Measurements from ENCODE around the gene HIPK2. TPM values are rescaled to one million over a fixed set of nuclear protein-coding genes. Genes with fewer than 3 reads are reported as not detected.

HIPK2 gene
- total and polyA plus RNA-seq, 2 experiments from 2014 or later: 7.3 to 16.9 TPM

DNA sequence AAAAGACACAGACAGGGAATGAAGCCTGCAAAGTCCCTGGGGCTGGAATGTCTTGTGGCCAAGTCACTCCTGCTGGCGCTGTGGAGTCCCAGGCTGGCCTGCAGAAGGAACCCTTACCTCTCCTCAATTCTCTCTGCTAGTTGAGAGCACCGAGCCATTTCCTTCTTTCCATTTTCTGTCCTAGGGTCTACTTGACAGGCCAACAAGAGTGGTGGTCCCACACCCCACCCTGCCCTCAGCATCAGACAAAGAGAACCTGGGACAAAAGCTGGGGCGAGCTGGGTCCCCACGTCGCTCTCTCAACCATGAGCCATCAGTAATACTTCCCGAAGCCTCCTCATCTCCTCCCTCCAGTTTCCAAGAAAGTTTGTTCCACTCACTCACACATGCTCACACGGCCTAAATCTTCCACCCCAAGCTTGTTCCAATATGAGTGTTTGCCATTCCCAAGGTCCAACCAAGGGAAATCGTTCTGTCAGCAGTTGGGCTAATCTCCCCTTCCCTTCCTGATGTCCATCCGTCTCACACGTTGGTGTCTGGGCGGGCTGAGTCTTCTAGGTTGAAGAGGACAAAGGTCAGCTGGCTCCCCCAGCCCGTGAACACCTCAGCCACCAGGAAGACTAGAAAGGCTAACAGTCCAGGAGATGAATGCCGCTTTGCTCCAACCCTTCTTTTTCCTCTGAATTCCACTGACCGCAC, 210.0 kb downstream of the HIPK2 start (continued):
- TF ChIP-seq, protein P1, sequence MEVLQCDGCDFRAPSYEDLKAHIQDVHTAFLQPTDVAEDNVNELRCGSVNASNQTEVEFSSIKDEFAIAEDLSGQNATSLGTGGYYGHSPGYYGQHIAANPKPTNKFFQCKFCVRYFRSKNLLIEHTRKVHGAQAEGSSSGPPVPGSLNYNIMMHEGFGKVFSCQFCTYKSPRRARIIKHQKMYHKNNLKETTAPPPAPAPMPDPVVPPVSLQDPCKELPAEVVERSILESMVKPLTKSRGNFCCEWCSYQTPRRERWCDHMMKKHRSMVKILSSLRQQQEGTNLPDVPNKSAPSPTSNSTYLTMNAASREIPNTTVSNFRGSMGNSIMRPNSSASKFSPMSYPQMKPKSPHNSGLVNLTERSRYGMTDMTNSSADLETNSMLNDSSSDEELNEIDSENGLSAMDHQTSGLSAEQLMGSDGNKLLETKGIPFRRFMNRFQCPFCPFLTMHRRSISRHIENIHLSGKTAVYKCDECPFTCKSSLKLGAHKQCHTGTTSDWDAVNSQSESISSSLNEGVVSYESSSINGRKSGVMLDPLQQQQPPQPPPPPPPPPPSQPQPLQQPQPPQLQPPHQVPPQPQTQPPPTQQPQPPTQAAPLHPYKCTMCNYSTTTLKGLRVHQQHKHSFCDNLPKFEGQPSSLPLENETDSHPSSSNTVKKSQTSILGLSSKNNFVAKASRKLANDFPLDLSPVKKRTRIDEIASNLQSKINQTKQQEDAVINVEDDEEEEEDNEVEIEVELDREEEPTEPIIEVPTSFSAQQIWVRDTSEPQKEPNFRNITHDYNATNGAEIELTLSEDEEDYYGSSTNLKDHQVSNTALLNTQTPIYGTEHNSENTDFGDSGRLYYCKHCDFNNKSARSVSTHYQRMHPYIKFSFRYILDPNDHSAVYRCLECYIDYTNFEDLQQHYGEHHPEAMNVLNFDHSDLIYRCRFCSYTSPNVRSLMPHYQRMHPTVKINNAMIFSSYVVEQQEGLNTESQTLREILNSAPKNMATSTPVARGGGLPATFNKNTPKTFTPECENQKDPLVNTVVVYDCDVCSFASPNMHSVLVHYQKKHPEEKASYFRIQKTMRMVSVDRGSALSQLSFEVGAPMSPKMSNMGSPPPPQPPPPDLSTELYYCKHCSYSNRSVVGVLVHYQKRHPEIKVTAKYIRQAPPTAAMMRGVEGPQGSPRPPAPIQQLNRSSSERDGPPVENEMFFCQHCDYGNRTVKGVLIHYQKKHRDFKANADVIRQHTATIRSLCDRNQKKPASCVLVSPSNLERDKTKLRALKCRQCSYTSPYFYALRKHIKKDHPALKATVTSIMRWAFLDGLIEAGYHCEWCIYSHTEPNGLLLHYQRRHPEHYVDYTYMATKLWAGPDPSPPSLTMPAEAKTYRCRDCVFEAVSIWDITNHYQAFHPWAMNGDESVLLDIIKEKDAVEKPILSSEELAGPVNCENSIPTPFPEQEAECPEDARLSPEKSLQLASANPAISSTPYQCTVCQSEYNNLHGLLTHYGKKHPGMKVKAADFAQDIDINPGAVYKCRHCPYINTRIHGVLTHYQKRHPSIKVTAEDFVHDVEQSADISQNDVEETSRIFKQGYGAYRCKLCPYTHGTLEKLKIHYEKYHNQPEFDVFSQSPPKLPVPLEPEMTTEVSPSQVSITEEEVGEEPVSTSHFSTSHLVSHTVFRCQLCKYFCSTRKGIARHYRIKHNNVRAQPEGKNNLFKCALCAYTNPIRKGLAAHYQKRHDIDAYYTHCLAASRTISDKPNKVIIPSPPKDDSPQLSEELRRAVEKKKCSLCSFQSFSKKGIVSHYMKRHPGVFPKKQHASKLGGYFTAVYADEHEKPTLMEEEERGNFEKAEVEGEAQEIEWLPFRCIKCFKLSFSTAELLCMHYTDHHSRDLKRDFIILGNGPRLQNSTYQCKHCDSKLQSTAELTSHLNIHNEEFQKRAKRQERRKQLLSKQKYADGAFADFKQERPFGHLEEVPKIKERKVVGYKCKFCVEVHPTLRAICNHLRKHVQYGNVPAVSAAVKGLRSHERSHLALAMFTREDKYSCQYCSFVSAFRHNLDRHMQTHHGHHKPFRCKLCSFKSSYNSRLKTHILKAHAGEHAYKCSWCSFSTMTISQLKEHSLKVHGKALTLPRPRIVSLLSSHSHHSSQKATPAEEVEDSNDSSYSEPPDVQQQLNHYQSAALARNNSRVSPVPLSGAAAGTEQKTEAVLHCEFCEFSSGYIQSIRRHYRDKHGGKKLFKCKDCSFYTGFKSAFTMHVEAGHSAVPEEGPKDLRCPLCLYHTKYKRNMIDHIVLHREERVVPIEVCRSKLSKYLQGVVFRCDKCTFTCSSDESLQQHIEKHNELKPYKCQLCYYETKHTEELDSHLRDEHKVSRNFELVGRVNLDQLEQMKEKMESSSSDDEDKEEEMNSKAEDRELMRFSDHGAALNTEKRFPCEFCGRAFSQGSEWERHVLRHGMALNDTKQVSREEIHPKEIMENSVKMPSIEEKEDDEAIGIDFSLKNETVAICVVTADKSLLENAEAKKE (CRISPR knock-in tag; IDR thresholded peaks at IDR 0.05): no peak
- no peak for TF ChIP-seq NANOG (IDR thresholded peaks at IDR 0.05; ENCODE audit: borderline replicate concordance)
- no peak for TF ChIP-seq EZH2 (IDR thresholded peaks at IDR 0.05; ENCODE audit: low read depth, unreplicated experiment)
- no peak for TF ChIP-seq STAT1 (IDR thresholded peaks at IDR 0.05; ENCODE audit: unreplicated experiment)
- TF ChIP-seq, protein P2, sequence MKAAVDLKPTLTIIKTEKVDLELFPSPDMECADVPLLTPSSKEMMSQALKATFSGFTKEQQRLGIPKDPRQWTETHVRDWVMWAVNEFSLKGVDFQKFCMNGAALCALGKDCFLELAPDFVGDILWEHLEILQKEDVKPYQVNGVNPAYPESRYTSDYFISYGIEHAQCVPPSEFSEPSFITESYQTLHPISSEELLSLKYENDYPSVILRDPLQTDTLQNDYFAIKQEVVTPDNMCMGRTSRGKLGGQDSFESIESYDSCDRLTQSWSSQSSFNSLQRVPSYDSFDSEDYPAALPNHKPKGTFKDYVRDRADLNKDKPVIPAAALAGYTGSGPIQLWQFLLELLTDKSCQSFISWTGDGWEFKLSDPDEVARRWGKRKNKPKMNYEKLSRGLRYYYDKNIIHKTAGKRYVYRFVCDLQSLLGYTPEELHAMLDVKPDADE (IDR thresholded peaks at IDR 0.05): no peak

DNA sequence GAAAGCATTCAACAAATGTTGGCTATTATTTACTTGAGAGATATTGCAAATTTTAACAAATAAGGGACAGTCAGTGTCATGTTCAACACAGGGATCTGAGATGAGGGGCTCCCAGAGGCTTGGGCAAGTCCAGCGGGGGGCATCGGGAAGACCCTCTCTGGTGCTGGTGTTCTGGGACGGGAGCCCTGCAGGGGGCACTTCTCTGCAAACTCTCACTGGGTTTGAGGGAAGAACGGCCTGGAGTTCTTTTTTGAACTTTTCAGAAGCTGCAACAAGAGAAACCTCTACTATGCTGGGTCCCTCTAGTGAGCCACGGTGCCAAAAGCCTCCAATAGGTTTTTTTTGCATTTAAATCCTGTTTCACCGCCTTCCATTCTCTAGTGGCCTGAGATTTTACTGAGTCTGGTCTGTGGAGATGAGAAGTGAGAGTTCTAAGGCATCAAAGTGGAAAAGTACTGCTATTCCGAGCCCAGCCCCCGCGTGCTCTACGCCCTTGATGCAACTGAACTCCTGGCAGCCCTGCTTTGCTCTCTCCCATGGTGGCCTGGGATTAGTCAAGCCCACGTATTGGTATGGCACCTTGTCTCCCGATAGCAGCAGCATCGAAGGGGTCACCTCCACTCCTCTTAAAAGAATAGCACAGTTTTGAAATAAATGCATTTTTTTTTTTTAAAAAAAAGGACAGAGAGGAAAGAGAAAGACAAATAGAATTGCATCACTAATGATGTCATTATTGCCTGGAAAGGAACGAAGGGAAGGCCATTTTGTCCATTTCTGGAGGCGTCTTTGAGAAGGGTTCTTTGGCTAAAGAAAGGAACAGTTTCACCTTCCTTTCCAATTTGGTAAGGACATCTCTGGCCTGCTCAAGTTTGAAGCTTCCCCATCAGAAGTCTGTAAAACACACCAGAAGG, 210.8 kb downstream of the HIPK2 start:
- H3K4me3 Mint-ChIP-seq: no peak overlapping the region
- H3K27me3 Mint-ChIP-seq (ENCODE audit: insufficient read depth, low read depth, poor library complexity): peaks cover 2% of the 10 kb centered on the region
- H3K4me3 ChIP-seq: no peak overlapping the region
- H4K20me1 ChIP-seq (replicated peaks; ENCODE audit: insufficient read depth): no peaks in the 10 kb centered on the region
- H3F3A ChIP-seq (replicated peaks; ENCODE audit: low read depth): no peaks in the 10 kb centered on the region
- peaks cover 22% of the 10 kb centered on the region for H3K4me1 Mint-ChIP-seq
- H3K36me3 Mint-ChIP-seq (ENCODE audit: low read depth): no peaks in the 10 kb centered on the region
- H3K4me1 ChIP-seq (ENCODE audit: insufficient read depth): peaks cover 15% of the 10 kb centered on the region
- no peaks in the 10 kb centered on the region; the same call in 2 of the 3 replicates for H3K9me3 Mint-ChIP-seq
- no peak overlapping the region for H2AFZ ChIP-seq
- no peak overlapping the region for H3K27ac Mint-ChIP-seq
- no peak overlapping the region for H3K4me2 ChIP-seq
- no peaks in the 10 kb centered on the region for H3K79me2 ChIP-seq (replicated peaks; ENCODE audit: insufficient read depth)
- H3K27ac ChIP-seq (ENCODE audit: low read depth): no peak overlapping the region
- H3K9me2 ChIP-seq (ENCODE audit: insufficient read depth): no peaks in the 10 kb centered on the region
- H3K27me3 ChIP-seq (ENCODE audit: insufficient read depth): no peaks in the 10 kb centered on the region
- ATAC-seq (peak; percentile 40), DNase-seq (ENCODE audit: low spot score) (peak; percentile 37)
- no peaks in the 10 kb centered on the region for H3K36me3 ChIP-seq (ENCODE audit: insufficient read depth)
- TF ChIP-seq, protein P3, sequence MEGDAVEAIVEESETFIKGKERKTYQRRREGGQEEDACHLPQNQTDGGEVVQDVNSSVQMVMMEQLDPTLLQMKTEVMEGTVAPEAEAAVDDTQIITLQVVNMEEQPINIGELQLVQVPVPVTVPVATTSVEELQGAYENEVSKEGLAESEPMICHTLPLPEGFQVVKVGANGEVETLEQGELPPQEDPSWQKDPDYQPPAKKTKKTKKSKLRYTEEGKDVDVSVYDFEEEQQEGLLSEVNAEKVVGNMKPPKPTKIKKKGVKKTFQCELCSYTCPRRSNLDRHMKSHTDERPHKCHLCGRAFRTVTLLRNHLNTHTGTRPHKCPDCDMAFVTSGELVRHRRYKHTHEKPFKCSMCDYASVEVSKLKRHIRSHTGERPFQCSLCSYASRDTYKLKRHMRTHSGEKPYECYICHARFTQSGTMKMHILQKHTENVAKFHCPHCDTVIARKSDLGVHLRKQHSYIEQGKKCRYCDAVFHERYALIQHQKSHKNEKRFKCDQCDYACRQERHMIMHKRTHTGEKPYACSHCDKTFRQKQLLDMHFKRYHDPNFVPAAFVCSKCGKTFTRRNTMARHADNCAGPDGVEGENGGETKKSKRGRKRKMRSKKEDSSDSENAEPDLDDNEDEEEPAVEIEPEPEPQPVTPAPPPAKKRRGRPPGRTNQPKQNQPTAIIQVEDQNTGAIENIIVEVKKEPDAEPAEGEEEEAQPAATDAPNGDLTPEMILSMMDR (conservative IDR thresholded peaks at IDR 0.05; ENCODE audit: low read depth in 2 of 2): peak in 1 of 2 experiments; percentile 18; a peak in 1 of 4 replicates

Data from GM23338 (cell line).